ENCODE measurements around the gene TNFRSF21.
"Not testable (repeated sequence)": the region's sequence is repeated elsewhere in the genome, so short reads cannot be mapped to it uniquely, and the experiment has no call there.

Gene TNFRSF21

GRCh38 chr6:47283993-47284392 lies 25.7 kb downstream of the TNFRSF21 start:
- DNase-seq: no peak

- DNase-seq: no peak
Measured at GRCh38 chr6:47278545-47278944, 31.2 kb downstream of the TNFRSF21 start.

GRCh38 chr6:47277702-47278101 lies 32.0 kb downstream of the TNFRSF21 start:
- DNase-seq: no peak

GRCh38 chr6:47276377-47276776 lies 33.3 kb downstream of the TNFRSF21 start:
- DNase-seq: no peak

GRCh38 chr6:47275640-47276039 lies 34.1 kb downstream of the TNFRSF21 start:
- no peak for DNase-seq

GRCh38 chr6:47275132-47275531 lies 34.6 kb downstream of the TNFRSF21 start:
- not testable (repeated sequence) for DNase-seq

- DNase-seq: no peak
Measured at GRCh38 chr6:47268572-47269187, 41.0 kb downstream of the TNFRSF21 start.

GRCh38 chr6:47267301-47267700 lies 42.4 kb downstream of the TNFRSF21 start:
- no peak for DNase-seq

GRCh38 chr6:47265971-47266370 lies 43.7 kb downstream of the TNFRSF21 start:
- DNase-seq: no peak

GRCh38 chr6:47264775-47265184 lies 44.9 kb downstream of the TNFRSF21 start:
- DNase-seq: no peak

- no peak for DNase-seq
Measured at GRCh38 chr6:47263268-47263667, 46.4 kb downstream of the TNFRSF21 start.

- no peak for DNase-seq
Measured at GRCh38 chr6:47262231-47262630, 47.5 kb downstream of the TNFRSF21 start.

GRCh38 chr6:47261191-47261590 lies 48.5 kb downstream of the TNFRSF21 start:
- no peak for DNase-seq

GRCh38 chr6:47260021-47260420 lies 49.7 kb downstream of the TNFRSF21 start:
- DNase-seq: no peak

- no peak for DNase-seq
Measured at GRCh38 chr6:47258724-47259347, 50.9 kb downstream of the TNFRSF21 start.

- no peak for DNase-seq
Measured at GRCh38 chr6:47256981-47257730, 52.5 kb downstream of the TNFRSF21 start.

GRCh38 chr6:47256361-47256760 lies 53.3 kb downstream of the TNFRSF21 start:
- DNase-seq: no peak

GRCh38 chr6:47254906-47255305 lies 54.8 kb downstream of the TNFRSF21 start:
- no peak for DNase-seq

- no peak for DNase-seq
Measured at GRCh38 chr6:47254051-47254450, 55.7 kb downstream of the TNFRSF21 start.

GRCh38 chr6:47253136-47253535 lies 56.6 kb downstream of the TNFRSF21 start:
- DNase-seq: no peak

GRCh38 chr6:47252633-47253032 lies 57.1 kb downstream of the TNFRSF21 start:
- DNase-seq: no peak

- no peak for DNase-seq
Measured at GRCh38 chr6:47251396-47251795, 58.3 kb downstream of the TNFRSF21 start.

- no peak for DNase-seq
Measured at GRCh38 chr6:47250302-47250701, 59.4 kb downstream of the TNFRSF21 start.

- no peak for DNase-seq
Measured at GRCh38 chr6:47248446-47248845, 61.3 kb downstream of the TNFRSF21 start.
